Astrocyte (in vitro differentiated cells and primary cell): ENCODE data around the gene KRT33A. TPM values are rescaled to one million over a fixed set of nuclear protein-coding genes. Genes with fewer than 3 reads are reported as not detected.
A peak's percentile ranks its signal among the peaks of the same experiment; 100 is the strongest.
"Not testable (repeated sequence)": the region's sequence is repeated elsewhere in the genome, so short reads cannot be mapped to it uniquely, and the experiment has no call there.

Experiments
- DNase-seq: peaks from one replicate; pipeline ENCODE4 v3.0.0-alpha.2; 2010; ENCODE audit warnings: low read depth
- FAIRE-seq: peaks from 2 replicates; lab custom pipeline; 2011; peaks lifted over from hg19 to GRCh38; lab: Jason Lieb, UNC
- H2AFZ ChIP-seq: 2 replicates; pipeline ENCODE4 v1.6.0; 2012; ENCODE audit warnings: low read depth, low read length, inconsistent platforms
- H3K27ac ChIP-seq: 2 replicates; pipeline ENCODE4 v1.5.1; 2011; ENCODE audit warnings: low read depth, low read length, inconsistent platforms
- H3K27me3 ChIP-seq: 2 replicates; pipeline ENCODE4 v1.6.0; 2011; ENCODE audit warnings: low read length, inconsistent platforms; ENCODE audit not compliant: insufficient read depth
- H3K36me3 ChIP-seq: 2 replicates; pipeline ENCODE4 v1.5.1; 2011; ENCODE audit warnings: low read length, inconsistent platforms; ENCODE audit not compliant: insufficient read depth
- H3K4me1 ChIP-seq: 2 replicates; pipeline ENCODE4 v1.5.1; 2011; ENCODE audit warnings: low read length, inconsistent platforms; ENCODE audit not compliant: insufficient read depth
- H3K4me2 ChIP-seq: 2 replicates; pipeline ENCODE4 v1.6.0; 2012; ENCODE audit warnings: low read length, inconsistent platforms
- H3K4me3 ChIP-seq: 2 replicates; pipeline ENCODE4 v1.5.1; 2011; ENCODE audit warnings: low read depth, mild to moderate bottlenecking, low read length, inconsistent platforms; ENCODE audit not compliant: insufficient read depth
- H3K79me2 ChIP-seq: 2 replicates; pipeline ENCODE4 v1.6.0; 2012; ENCODE audit warnings: mild to moderate bottlenecking, low read length, inconsistent platforms; ENCODE audit not compliant: insufficient read depth
- H3K9ac ChIP-seq: 2 replicates; pipeline ENCODE4 v1.6.0; 2012; ENCODE audit warnings: mild to moderate bottlenecking, low read length, inconsistent platforms
- H3K9me3 ChIP-seq: 2 replicates; pipeline ENCODE4 v1.5.1; 2012; ENCODE audit warnings: low read depth, mild to moderate bottlenecking, low read length, inconsistent platforms; ENCODE audit not compliant: insufficient read depth
- H4K20me1 ChIP-seq: 2 replicates; pipeline ENCODE4 v1.6.0; 2012; ENCODE audit warnings: low read length, inconsistent platforms; ENCODE audit not compliant: insufficient read depth
- H3K27ac Mint-ChIP-seq: one replicate; pipeline ENCODE4 v1.8.0; 2021; ENCODE audit warnings: mild to moderate bottlenecking, mixed read lengths; ENCODE audit not compliant: unreplicated experiment
- H3K27me3 Mint-ChIP-seq: one replicate; pipeline ENCODE4 v1.8.0; 2021; ENCODE audit warnings: low read depth, mixed read lengths; ENCODE audit not compliant: unreplicated experiment
- H3K36me3 Mint-ChIP-seq: one replicate; pipeline ENCODE4 v1.8.0; 2021; ENCODE audit warnings: low read depth, mixed read lengths; ENCODE audit not compliant: unreplicated experiment
- H3K4me1 Mint-ChIP-seq: one replicate; pipeline ENCODE4 v1.8.0; 2021; ENCODE audit warnings: low read depth, mixed read lengths; ENCODE audit not compliant: unreplicated experiment
- H3K4me3 Mint-ChIP-seq: one replicate; pipeline ENCODE4 v1.8.0; 2021; ENCODE audit warnings: mild to moderate bottlenecking, moderate library complexity, mixed read lengths; ENCODE audit not compliant: unreplicated experiment
- H3K9me3 Mint-ChIP-seq: one replicate; pipeline ENCODE4 v1.8.0; 2021; ENCODE audit warnings: mild to moderate bottlenecking, mixed read lengths; ENCODE audit not compliant: unreplicated experiment
- EZH2 ChIP-seq: IDR thresholded peaks from 2 replicates; pipeline ENCODE4 v1.6.1; 2012; ENCODE audit warnings: mild to moderate bottlenecking, low read length, inconsistent platforms; ENCODE audit not compliant: insufficient read depth
- total RNA-seq: library from RNA; stranded (reverse); gene quantifications from 2 replicates; pipeline ENCODE4 v1.2.1, GENCODE V29; 2021
- TF ChIP-seq, protein P1 (sequence below): IDR thresholded peaks from 2 replicates; pipeline ENCODE4 v1.5.1; 2011; ENCODE audit warnings: low read depth, mild to moderate bottlenecking, inconsistent platforms, low read length, moderate library complexity; ENCODE audit not compliant: insufficient read depth

KRT33A gene
- total RNA-seq, 1 donor from 2014 or later = not detected

DNA sequence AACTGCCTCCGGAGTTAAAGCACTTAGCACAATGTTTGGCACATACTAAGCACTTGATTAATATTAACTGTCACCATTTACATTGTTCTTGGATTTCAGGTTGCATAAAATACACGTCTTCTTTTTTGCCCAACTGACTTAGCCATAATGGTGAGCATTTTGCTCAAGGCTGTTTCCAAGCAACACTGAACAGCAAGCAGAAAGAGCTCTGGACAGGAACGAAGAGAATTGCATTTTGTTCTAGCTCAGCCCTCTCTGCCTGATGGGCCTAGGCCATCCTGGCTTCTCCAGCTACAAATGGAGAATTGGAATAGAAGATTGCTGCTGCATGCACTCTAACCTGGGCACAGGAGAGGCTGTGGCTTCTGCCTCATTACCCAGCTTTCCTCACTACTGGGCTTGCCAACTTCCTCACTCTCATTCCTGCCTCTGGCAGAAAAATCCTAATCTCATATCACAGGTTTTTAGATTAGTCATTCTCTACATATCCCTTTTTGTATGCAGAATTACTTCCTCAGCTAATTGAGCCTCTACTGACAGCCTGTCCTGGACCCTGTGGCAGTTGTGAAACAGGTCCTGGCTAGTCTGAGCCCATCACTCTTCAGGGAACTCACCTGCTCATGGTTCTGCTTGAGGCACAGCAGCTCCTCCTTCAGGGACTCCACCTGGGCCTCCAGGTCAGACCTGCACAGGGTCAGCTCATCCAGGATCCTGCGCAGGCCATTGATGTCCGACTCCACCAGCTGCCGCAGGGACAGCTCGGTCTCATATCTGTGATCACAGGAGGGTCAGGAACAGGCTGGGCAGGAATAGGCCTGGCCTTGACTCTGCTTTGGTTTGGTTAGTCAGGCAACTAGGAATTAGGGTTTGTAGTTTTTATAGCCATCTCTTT lies 2.5 kb downstream of the KRT33A start:
- H3K36me3 Mint-ChIP-seq = no peaks in the 10 kb centered on the region
- peak; percentile 26 for FAIRE-seq

DNA sequence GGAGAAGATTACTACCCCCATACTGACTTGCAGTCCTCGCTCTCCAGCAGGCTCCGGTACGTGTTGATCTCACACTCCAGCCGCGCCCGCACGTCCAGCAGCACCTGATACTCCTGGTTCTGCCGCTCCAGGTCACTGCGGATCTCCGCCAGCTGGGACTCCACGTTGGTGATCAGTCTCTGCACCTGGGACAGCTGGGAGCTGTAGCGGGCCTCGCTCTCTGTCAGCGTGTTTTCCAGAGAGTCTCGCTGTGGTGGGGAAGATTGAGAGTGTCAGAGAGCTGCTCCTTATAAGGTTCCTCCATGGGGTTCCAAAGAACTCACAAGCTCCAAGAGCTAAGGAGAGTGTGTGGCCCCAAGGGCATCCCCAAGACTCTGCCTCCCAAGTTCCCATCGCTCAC lies 4.2 kb downstream of the KRT33A start:
- not testable (repeated sequence) for H3K4me2 ChIP-seq, H3K4me3 ChIP-seq, H3K36me3 Mint-ChIP-seq, H3K79me2 ChIP-seq, DNase-seq, H3K27ac ChIP-seq, H3K4me1 ChIP-seq, H3K4me1 Mint-ChIP-seq, FAIRE-seq, H3K9me3 ChIP-seq, H3K27me3 ChIP-seq, H4K20me1 ChIP-seq, H3K9ac ChIP-seq, H3K4me3 Mint-ChIP-seq, H3K36me3 ChIP-seq, H3K27ac Mint-ChIP-seq, H2AFZ ChIP-seq
- Mint-ChIP-seq H3K27me3 (peaks cover 13% of the 10 kb centered on the region), H3K9me3 (peaks cover 14% of the 10 kb centered on the region)

More for the DNA sequence above, 2.5 kb downstream of the KRT33A start:
- H3K4me3 Mint-ChIP-seq = no peak overlapping the region
- Histone ChIP-seq H4K20me1 (no peaks in the 10 kb centered on the region), H2AFZ (no peak overlapping the region), H3K4me2 (no peak overlapping the region), H3K4me1 (no peaks in the 10 kb centered on the region), H3K36me3 (no peaks in the 10 kb centered on the region), H3K4me3 (no peak overlapping the region), H3K9me3 (no peaks in the 10 kb centered on the region), H3K27me3 (peaks cover 4% of the 10 kb centered on the region), H3K27ac (no peak overlapping the region), H3K9ac (no peak overlapping the region), H3K79me2 (no peaks in the 10 kb centered on the region)
- peaks cover 22% of the 10 kb centered on the region for H3K27me3 Mint-ChIP-seq
- peaks cover 10% of the 10 kb centered on the region for H3K9me3 Mint-ChIP-seq
- no peak overlapping the region for H3K27ac Mint-ChIP-seq
- DNase-seq = no peak
- no peaks in the 10 kb centered on the region for H3K4me1 Mint-ChIP-seq
- TF ChIP-seq, protein P1, sequence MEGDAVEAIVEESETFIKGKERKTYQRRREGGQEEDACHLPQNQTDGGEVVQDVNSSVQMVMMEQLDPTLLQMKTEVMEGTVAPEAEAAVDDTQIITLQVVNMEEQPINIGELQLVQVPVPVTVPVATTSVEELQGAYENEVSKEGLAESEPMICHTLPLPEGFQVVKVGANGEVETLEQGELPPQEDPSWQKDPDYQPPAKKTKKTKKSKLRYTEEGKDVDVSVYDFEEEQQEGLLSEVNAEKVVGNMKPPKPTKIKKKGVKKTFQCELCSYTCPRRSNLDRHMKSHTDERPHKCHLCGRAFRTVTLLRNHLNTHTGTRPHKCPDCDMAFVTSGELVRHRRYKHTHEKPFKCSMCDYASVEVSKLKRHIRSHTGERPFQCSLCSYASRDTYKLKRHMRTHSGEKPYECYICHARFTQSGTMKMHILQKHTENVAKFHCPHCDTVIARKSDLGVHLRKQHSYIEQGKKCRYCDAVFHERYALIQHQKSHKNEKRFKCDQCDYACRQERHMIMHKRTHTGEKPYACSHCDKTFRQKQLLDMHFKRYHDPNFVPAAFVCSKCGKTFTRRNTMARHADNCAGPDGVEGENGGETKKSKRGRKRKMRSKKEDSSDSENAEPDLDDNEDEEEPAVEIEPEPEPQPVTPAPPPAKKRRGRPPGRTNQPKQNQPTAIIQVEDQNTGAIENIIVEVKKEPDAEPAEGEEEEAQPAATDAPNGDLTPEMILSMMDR = no peak
- TF ChIP-seq EZH2 = no peak

DNA sequence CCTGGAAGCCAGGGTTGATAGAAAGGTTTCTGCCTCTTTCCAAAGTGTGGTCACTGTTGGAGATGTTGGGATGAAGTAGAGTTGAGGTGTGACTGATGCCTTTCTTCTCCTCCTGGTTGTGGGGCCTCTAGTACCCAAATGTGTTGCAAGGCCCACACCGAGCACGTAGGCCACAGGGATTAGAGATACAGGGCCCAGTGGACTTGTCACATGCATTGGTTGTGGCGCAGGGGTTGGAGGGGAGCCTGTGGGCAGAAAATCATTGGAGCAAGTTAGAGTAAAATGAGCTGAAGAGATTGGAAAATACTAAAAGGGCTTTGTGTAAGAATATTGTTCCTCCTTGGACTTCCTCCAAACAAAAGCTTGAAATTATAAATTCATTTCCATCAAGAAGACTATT lies 4.6 kb downstream of the KRT33A start:
- Histone ChIP-seq H4K20me1 (no peaks in the 10 kb centered on the region), H3K27ac (no peak overlapping the region), H3K4me3 (no peak overlapping the region), H3K4me2 (no peak overlapping the region), H3K4me1 (no peaks in the 10 kb centered on the region), H2AFZ (no peak overlapping the region), H3K27me3 (no peaks in the 10 kb centered on the region), H3K9ac (no peak overlapping the region), H3K9me3 (peaks cover 2% of the 10 kb centered on the region), H3K36me3 (no peaks in the 10 kb centered on the region), H3K79me2 (no peaks in the 10 kb centered on the region)
- no peaks in the 10 kb centered on the region for H3K36me3 Mint-ChIP-seq
- TF ChIP-seq EZH2 = no peak
- TF ChIP-seq, protein P1 = no peak
- H3K27ac Mint-ChIP-seq = no peak overlapping the region
- peaks cover 14% of the 10 kb centered on the region for H3K9me3 Mint-ChIP-seq
- no peak overlapping the region for H3K4me3 Mint-ChIP-seq
- no peaks in the 10 kb centered on the region for H3K4me1 Mint-ChIP-seq
- DNase-seq (no peak), FAIRE-seq (no peak)
- peaks cover 13% of the 10 kb centered on the region for H3K27me3 Mint-ChIP-seq
